ENCODE results near the gene DHRS9. TPM values are rescaled to one million over a fixed set of nuclear protein-coding genes. Genes with fewer than 3 reads are reported as not detected.

DHRS9 gene
- total RNA-seq, 1 donor from 2014 or later, result not detected

DNA sequence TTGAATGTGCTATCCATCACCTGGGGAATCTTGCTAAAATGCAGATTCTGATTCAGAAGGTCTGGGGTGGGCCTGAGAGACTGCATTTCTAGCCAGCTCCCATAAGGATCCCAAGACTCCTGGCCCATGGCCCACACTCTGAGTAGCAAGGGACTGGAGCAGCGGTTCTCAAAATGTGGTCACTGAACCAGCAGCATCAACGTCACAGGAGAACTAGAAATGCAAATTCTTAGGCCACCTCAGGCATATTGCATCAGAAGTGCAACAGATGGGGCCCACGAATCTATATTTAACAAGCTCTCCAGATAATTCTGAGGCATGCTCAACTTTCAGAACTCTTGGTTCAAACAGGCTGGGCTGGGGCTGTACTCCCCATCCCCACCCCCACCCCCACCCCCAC, 74.6 kb downstream of the DHRS9 start:
- TF ChIP-seq, protein P1, sequence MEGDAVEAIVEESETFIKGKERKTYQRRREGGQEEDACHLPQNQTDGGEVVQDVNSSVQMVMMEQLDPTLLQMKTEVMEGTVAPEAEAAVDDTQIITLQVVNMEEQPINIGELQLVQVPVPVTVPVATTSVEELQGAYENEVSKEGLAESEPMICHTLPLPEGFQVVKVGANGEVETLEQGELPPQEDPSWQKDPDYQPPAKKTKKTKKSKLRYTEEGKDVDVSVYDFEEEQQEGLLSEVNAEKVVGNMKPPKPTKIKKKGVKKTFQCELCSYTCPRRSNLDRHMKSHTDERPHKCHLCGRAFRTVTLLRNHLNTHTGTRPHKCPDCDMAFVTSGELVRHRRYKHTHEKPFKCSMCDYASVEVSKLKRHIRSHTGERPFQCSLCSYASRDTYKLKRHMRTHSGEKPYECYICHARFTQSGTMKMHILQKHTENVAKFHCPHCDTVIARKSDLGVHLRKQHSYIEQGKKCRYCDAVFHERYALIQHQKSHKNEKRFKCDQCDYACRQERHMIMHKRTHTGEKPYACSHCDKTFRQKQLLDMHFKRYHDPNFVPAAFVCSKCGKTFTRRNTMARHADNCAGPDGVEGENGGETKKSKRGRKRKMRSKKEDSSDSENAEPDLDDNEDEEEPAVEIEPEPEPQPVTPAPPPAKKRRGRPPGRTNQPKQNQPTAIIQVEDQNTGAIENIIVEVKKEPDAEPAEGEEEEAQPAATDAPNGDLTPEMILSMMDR (IDR thresholded peaks at IDR 0.05; ENCODE audit: insufficient read depth, low read length, poor library complexity, severe bottlenecking), result no peak
- Histone ChIP-seq H3K36me3 (ENCODE audit: control insufficient read depth, insufficient read depth, low read length) (no peaks in the 10 kb centered on the region), H3K27me3 (ENCODE audit: control insufficient read depth, insufficient read depth, low read length) (no peaks in the 10 kb centered on the region), H3K4me3 (ENCODE audit: low read depth, low read length) (no peak overlapping the region)
- no peak for DNase-seq (ENCODE audit: low read depth)

Other genes starting within 250 kb of the DHRS9 start
- 1.8 and 2.0 TPM in 2 replicates for gene SPC25, start 179.1 kb upstream of the DHRS9 start, total RNA-seq
- not detected in 2 replicates for gene G6PC2, start 168.3 kb upstream of the DHRS9 start, total RNA-seq
- gene ABCB11, start 38.2 kb upstream of the DHRS9 start, total RNA-seq, result not detected in 2 replicates

Data from kidney epithelial cell (primary cell).